RWPE2 (cell line): ENCODE measurements around the gene FAM53B.

Experiments
- ATAC-seq: fragments of 200-7000 bp; cut with Tn5 transposase; 3 replicates; pipeline ENCODE4 v1.9.1; 2021; ENCODE audit warnings: low read depth
- DNase-seq: peaks from one replicate; pipeline ENCODE4 v3.0.0-alpha.2; 2020; ENCODE audit warnings: low spot score
- H3K27ac ChIP-seq: fragments of 450-650 bp; 2 replicates; pipeline ENCODE4 v1.5.1; 2017; ENCODE audit warnings: mild to moderate bottlenecking; ENCODE audit not compliant: poor library complexity, severe bottlenecking
- H3K27me3 ChIP-seq: fragments of 250-450 bp; sonication (Bioruptor Pico); 2 replicates; pipeline ENCODE4 v1.5.1; 2021; ENCODE audit warnings: mild to moderate bottlenecking, moderate library complexity; ENCODE audit not compliant: insufficient read depth, poor library complexity, severe bottlenecking
- H3K36me3 ChIP-seq: fragments of 250-450 bp; sonication (Bioruptor Pico); 2 replicates; pipeline ENCODE4 v1.5.1; 2020; ENCODE audit warnings: low read depth, mild to moderate bottlenecking, moderate library complexity
- H3K4me1 ChIP-seq: fragments of 250-450 bp; sonication (Bioruptor Pico); 2 replicates; pipeline ENCODE4 v1.5.1; 2021; ENCODE audit warnings: mild to moderate bottlenecking, moderate library complexity; ENCODE audit not compliant: insufficient read depth, poor library complexity, severe bottlenecking
- H3K4me3 ChIP-seq: fragments of 250-450 bp; sonication (Bioruptor Pico); 2 replicates; pipeline ENCODE4 v1.5.1; 2021; ENCODE audit warnings: mild to moderate bottlenecking, moderate library complexity; ENCODE audit not compliant: severe bottlenecking
- H3K9me3 ChIP-seq: fragments of 250-450 bp; sonication (Bioruptor Pico); 2 replicates; pipeline ENCODE4 v1.5.1; 2021; ENCODE audit warnings: mild to moderate bottlenecking, moderate library complexity; ENCODE audit not compliant: severe bottlenecking
- TF ChIP-seq, protein P1 (sequence below): fragments of 450-650 bp; IDR thresholded peaks from one replicate; pipeline ENCODE4 v1.5.1; 2017; ENCODE audit warnings: mild to moderate bottlenecking, moderate library complexity; ENCODE audit not compliant: poor library complexity, severe bottlenecking

Gene FAM53B

DNA sequence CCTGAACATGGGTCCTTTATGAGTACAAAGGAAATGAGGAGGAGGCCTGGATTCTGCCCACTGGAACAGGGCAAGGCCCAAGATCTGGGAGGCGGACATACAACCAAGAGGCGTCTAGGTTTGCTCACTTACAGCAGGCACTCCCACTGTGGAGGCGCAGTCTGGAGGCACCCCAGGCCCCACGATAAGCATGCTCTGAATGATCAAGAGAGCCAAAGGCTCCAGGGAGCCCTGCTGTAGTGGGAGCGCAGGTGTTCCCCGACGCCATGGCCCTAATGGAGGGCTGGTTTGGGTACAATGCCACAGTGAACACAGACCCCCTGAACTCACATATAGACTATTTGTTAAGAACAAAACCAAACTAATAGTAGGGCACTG is 88.1 kb downstream of the FAM53B start:
- peaks cover 13% of the 10 kb centered on the region for H3K4me1 ChIP-seq

DNA sequence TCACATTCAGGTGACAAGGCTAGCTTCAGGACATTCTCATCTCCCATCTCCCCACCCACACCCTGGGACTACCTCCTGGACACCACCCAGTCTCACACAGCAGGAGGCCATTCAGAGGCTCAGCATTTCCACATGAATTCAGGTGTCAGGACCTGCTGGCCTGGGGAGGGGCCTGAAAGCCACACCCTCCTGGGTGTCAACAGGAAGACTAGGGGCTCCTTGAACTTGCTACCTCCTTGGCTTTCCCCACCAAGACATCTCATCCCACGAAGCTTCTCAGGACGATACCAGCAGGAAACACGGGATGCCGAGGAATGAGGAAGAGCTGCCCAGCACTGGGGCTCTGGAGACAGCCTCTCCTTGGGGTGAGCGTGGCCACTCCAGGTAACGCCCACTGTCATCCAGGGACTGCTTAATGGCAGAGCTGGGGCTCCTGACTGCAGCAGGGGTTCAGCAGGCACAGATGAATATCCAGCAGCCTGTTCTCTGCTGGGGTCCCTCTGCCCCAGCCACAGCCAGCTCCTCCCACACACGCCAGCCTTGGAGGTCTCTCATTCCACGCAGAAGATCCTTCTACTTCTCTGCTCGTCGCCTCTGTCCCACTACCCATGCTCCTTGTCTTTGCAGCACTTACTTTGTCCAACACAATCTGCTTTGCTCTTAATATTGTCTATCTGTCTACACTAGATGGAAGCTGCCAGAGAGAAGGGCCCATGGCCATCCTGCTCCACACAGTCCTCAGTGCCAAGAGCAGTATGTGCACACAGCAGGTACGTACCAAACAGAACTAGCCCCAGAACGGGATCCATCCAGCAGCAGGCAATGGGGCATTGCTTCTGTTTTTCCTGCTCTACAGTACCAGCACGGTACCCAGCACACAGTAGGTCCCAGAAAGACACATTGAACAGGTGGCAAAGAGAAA is 88.7 kb downstream of the FAM53B start:
- Histone ChIP-seq H3K4me1 (peaks cover 13% of the 10 kb centered on the region), H3K27me3 (no peaks in the 10 kb centered on the region), H3K9me3 (no peaks in the 10 kb centered on the region), H3K4me3 (no peak overlapping the region), H3K36me3 (no peaks in the 10 kb centered on the region), H3K27ac (peak overlapping the region; percentile 44)
- TF ChIP-seq, protein P1, sequence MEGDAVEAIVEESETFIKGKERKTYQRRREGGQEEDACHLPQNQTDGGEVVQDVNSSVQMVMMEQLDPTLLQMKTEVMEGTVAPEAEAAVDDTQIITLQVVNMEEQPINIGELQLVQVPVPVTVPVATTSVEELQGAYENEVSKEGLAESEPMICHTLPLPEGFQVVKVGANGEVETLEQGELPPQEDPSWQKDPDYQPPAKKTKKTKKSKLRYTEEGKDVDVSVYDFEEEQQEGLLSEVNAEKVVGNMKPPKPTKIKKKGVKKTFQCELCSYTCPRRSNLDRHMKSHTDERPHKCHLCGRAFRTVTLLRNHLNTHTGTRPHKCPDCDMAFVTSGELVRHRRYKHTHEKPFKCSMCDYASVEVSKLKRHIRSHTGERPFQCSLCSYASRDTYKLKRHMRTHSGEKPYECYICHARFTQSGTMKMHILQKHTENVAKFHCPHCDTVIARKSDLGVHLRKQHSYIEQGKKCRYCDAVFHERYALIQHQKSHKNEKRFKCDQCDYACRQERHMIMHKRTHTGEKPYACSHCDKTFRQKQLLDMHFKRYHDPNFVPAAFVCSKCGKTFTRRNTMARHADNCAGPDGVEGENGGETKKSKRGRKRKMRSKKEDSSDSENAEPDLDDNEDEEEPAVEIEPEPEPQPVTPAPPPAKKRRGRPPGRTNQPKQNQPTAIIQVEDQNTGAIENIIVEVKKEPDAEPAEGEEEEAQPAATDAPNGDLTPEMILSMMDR = no peak
- DNase-seq (no peak), ATAC-seq (no peak)

More for the DNA sequence above, 88.1 kb downstream of the FAM53B start:
- H3K9me3 ChIP-seq = no peaks in the 10 kb centered on the region
- H3K36me3 ChIP-seq = no peaks in the 10 kb centered on the region
- H3K27ac ChIP-seq = no peak overlapping the region
- ATAC-seq = no peak
- no peak overlapping the region for H3K4me3 ChIP-seq
- no peak for DNase-seq
- no peaks in the 10 kb centered on the region for H3K27me3 ChIP-seq
- TF ChIP-seq, protein P1 = no peak

DNA sequence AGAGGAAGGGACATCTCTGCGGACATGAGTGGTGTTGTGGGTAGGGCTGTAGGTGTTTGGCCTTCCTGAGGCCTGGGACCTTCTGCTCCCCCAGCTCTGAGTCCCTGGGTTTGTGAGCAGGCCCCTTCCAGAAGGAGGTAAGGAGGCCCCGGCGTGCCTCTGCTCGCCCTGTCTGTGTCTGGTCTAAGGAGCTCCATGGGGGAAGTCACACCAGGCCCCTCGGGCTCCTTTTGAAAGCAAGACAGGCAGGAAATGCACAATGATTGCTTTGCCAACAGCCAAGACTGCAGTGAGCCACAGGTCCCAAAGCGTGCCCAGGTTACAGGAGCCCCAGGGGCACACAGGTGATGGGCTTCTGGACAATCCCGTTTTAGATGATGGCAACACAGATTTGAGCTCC is 89.5 kb downstream of the FAM53B start:
- Histone ChIP-seq H3K36me3 (no peaks in the 10 kb centered on the region), H3K9me3 (no peaks in the 10 kb centered on the region), H3K27ac (peak overlapping the region; percentile 44), H3K4me3 (no peak overlapping the region), H3K4me1 (peaks cover 13% of the 10 kb centered on the region), H3K27me3 (no peaks in the 10 kb centered on the region)
- TF ChIP-seq, protein P1 = no peak
- peak; percentile 69 for ATAC-seq
- no peak for DNase-seq

DNA sequence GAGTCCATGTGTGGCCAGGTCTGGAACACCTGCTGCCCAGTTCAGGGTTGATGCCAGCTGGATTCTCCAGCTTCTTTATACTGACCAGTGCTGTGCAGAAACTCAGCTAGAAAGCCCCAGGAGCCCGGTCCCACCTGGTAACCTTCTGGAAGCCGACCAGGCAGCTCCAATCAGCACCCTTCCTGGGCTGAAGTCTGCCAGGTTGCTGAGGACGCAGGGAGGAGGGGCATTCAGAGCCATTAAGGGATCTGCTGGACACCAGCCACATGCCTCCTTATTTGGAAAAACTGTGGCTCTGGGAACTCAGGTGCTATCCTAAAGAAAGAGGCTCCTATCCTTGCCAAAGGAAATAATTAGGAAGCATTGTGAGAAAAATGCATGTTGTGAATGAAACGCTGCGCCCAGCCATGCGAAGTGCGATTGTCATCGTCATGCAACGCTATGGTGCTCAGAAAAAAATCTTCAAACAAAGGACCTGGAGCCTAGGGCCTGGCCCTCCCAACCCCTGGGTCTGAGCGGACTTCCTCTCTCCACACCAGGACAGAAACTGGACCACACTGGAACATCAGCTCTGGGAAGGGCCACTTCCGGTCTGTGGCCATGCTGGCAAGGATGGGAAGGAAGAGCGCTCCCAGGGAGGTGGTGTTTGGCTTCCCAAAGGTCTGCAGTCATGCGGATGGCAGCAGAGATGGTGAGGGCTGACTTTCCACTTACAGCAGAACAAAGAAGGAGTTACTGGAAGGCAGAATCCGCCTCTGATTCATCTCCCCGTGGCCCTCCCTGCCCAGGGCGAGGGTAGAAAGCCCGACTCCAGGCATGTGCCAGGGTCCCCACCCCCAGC is 90.1 kb downstream of the FAM53B start:
- Histone ChIP-seq H3K27me3 (no peaks in the 10 kb centered on the region), H3K4me1 (peaks cover 19% of the 10 kb centered on the region), H3K9me3 (no peaks in the 10 kb centered on the region), H3K36me3 (no peaks in the 10 kb centered on the region), H3K4me3 (no peak overlapping the region), H3K27ac (peak overlapping the region; percentile 44)
- ATAC-seq = peak; percentile 56
- DNase-seq = no peak
- TF ChIP-seq, protein P1 = no peak
